ENCODE measurements around the gene NUTF2.

NUTF2 gene

DNA sequence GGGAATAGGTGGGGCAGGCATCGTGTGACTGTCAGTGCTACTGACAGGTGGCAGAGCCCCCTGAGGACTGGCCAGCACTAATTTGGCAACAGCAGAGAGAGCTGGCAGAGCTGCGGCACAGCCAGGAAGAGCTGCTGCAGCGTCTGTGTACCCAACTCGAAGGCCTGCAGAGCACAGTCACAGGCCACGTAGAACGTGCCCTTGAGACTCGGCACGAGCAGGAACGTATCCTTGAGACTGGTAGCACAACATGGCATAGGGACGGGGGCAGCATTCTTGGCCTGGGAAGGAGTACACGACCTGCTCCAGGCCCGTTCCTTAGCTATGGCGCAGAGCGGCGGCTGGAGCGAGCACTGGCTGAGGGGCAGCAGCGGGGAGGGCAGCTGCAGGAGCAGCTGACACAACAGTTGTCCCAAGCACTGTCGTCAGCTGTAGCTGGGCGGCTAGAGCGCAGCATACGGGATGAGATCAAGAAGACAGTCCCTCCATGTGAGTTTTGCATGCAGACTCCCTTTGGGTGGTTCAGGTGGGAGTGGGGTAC lies 35.0 kb downstream of the NUTF2 start:
- in situ Hi-C loops (cut with HindIII; ENCODE audit: low pct_ligation_motif_present, low sequenced_read_pairs): no loop called here
- no peak overlapping the region for H3K27ac ChIP-seq
- TF ChIP-seq, protein P1, sequence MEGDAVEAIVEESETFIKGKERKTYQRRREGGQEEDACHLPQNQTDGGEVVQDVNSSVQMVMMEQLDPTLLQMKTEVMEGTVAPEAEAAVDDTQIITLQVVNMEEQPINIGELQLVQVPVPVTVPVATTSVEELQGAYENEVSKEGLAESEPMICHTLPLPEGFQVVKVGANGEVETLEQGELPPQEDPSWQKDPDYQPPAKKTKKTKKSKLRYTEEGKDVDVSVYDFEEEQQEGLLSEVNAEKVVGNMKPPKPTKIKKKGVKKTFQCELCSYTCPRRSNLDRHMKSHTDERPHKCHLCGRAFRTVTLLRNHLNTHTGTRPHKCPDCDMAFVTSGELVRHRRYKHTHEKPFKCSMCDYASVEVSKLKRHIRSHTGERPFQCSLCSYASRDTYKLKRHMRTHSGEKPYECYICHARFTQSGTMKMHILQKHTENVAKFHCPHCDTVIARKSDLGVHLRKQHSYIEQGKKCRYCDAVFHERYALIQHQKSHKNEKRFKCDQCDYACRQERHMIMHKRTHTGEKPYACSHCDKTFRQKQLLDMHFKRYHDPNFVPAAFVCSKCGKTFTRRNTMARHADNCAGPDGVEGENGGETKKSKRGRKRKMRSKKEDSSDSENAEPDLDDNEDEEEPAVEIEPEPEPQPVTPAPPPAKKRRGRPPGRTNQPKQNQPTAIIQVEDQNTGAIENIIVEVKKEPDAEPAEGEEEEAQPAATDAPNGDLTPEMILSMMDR (IDR thresholded peaks at IDR 0.05; ENCODE audit: low read depth, low read length, missing control alignments): no peak
- no peak for DNase-seq
- H3K36me3 ChIP-seq (replicated peaks): peaks cover 79% of the 10 kb centered on the region
- H3K4me3 ChIP-seq (ENCODE audit: low read depth, low read length): no peak overlapping the region
- no peaks in the 10 kb centered on the region for H3K27me3 ChIP-seq (replicated peaks)

DNA sequence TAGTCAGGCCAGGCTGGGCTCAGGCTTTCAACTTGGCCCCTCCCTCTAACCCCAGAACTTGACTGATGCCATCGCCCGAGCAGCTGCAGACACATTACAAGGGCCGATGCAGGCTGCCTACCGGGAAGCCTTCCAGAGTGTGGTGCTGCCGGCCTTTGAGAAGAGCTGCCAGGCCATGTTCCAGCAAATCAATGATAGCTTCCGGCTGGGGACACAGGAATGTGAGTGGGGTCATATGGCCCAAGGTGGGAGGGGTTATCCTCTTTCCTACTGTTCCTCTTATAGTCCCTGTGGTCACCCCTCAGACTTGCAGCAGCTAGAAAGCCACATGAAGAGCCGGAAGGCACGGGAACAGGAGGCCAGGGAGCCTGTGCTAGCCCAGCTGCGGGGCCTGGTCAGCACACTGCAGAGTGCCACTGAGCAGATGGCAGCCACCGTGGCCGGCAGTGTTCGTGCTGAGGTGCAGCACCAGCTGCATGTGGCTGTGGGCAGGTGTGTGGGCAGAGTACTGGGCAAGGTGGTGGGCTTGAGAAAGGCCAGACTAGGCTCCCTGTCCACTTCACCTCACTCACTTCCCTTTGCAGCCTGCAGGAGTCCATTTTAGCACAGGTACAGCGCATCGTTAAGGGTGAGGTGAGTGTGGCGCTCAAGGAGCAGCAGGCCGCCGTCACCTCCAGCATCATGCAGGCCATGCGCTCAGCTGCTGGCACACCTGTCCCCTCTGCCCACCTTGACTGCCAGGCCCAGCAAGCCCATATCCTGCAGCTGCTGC lies 35.8 kb downstream of the NUTF2 start:
- no peak overlapping the region for H3K27ac ChIP-seq
- TF ChIP-seq, protein P1 (IDR thresholded peaks at IDR 0.05; ENCODE audit: low read depth, low read length, missing control alignments): no peak
- H3K4me3 ChIP-seq (ENCODE audit: low read depth, low read length): no peak overlapping the region
- H3K27me3 ChIP-seq (replicated peaks): no peaks in the 10 kb centered on the region
- no peak for DNase-seq
- in situ Hi-C loops (cut with HindIII; ENCODE audit: low pct_ligation_motif_present, low sequenced_read_pairs): no loop called here
- H3K36me3 ChIP-seq (replicated peaks): peaks cover 74% of the 10 kb centered on the region

GRCh38 chr16:67883146-67883871 lies 36.6 kb downstream of the NUTF2 start:
- in situ Hi-C loops (cut with HindIII; ENCODE audit: low pct_ligation_motif_present, low sequenced_read_pairs): no loop called here
- no peak overlapping the region for H3K4me3 ChIP-seq (ENCODE audit: low read depth, low read length)
- H3K36me3 ChIP-seq (replicated peaks): peaks cover 66% of the 10 kb centered on the region
- TF ChIP-seq, protein P1 (IDR thresholded peaks at IDR 0.05; ENCODE audit: low read depth, low read length, missing control alignments): no peak
- H3K27me3 ChIP-seq (replicated peaks): no peaks in the 10 kb centered on the region
- no peak for DNase-seq
- no peak overlapping the region for H3K27ac ChIP-seq

GRCh38 chr16:67883872-67884261 lies 37.1 kb downstream of the NUTF2 start:
- Histone ChIP-seq H3K27me3 (replicated peaks) (no peaks in the 10 kb centered on the region), H3K4me3 (ENCODE audit: low read depth, low read length) (no peak overlapping the region), H3K27ac (no peak overlapping the region), H3K36me3 (replicated peaks) (peaks cover 61% of the 10 kb centered on the region)
- no peak for DNase-seq
- in situ Hi-C loops (cut with HindIII; ENCODE audit: low pct_ligation_motif_present, low sequenced_read_pairs): no loop called here
- TF ChIP-seq, protein P1 (IDR thresholded peaks at IDR 0.05; ENCODE audit: low read depth, low read length, missing control alignments): peak; percentile 92

GRCh38 chr16:67884684-67885083 lies 38.0 kb downstream of the NUTF2 start, which contains the start of gene NRN1L:
Gene NRN1L, plus strand, starts transcription at chr16:67884885. Its CDS starts 19 bp downstream, at chr16:67884904.
- H3K4me3 ChIP-seq (ENCODE audit: low read depth, low read length): no peak within 1 kb of the TSS
- DNase-seq: peak; percentile 84
- TF ChIP-seq, protein P1 (IDR thresholded peaks at IDR 0.05; ENCODE audit: low read depth, low read length, missing control alignments): no peak
- no peak within 1 kb of the TSS for H3K27ac ChIP-seq
- H3K36me3 ChIP-seq (replicated peaks): peaks cover 52% of the 10 kb centered on the region
- H3K27me3 ChIP-seq (replicated peaks): no peaks in the 10 kb centered on the region
- in situ Hi-C loops (cut with HindIII; ENCODE audit: low pct_ligation_motif_present, low sequenced_read_pairs): no loop called here
